K562 treated with DMSO at 1 percent for 12 hours (cell line): ENCODE results near the gene SENP1. TPM values are rescaled to one million over a fixed set of nuclear protein-coding genes. Genes with fewer than 3 reads are reported as not detected.

ENCODE experiments used
- total RNA-seq: library from RNA; unstranded; fragments of 300-600 nt; gene quantifications from 2 replicates; pipeline ENCODE4 v1.2.3, GENCODE V29; 2022; ENCODE audit not compliant: insufficient read depth

The SENP1 gene
- total RNA-seq: 5.5 and 21.1 TPM in 2 replicates

DNA sequence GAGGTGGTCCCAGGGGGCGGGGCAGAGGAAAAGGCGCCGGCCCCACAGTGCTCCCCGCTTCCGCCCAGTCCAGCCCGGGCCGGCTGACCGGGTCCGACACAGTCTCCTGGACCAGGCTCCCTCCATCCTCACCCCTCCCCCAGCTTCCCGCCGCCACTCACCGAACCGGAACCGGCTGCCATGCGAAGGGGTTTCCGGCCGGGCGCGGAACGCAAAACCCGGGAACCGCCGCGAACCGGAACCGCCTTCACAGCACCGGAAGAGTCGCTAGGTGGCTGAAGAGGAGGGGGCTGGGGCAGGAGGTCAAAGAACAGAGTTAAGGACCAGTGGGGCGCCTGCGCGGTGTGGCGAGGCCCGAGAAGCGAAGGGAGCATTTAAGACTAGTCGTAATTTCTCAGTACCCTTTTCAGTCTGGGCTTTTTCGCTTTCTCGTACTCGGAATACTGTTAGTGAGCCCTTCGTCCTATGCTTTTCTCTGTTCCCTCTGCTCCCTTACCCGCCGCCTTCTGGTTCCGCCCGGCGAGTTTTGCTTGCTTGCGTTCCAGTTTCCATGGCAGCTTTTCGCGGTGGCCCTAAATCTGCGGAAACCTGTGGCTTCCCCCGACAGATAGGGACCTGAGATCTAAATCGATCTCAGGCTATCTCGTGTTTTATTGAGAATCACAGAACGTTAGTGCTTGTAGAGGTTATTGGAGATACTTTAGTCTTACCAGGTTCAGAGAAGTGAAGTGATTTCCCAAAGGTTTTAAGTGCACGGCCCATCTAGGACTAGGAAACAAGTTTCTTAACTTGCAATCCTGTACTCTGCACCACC lies at the start of gene SENP1:
Gene SENP1 (minus strand): TSS at position 213 of the 814 bp plus-strand sequence. CDS start 4,607 bp downstream, outside the sequence.

DNA sequence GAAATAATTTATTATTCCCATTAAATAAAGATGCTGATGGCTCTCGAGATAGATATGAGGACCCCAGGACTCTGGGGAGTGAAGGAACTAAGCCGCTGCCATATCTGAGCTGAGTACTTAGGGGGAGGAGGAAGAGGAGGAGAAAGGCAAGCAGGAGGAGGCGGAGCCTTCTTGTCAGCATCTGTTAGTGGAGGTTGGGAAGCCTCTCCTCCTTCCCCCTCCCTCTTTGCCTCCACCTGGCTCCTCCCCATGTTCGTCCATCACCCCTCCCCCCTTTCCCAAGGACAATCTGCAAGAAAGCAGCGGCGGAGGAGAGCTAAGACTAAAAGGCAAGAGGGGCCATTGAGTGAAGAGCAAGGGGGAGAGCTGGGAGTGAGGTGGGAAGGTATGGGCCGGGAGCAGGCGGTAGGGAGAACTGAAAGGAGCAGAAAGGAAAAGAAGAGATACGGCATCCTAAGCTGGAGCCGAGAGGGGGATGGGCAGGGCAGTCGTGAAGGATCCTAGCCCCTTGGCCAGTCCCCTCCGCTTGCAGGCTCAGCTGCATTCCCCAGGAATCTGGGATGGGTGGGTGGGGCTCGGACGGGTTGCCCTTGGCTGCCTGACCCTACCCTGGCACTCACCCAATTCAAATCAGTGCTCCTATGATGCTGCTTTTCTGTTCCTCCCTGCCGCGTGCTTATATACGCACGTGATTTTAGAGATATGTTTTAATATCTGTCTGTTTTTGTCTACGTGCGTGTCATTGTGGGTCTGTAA lies 13.4 kb upstream of the SENP1 start, which contains the start of gene PFKM:
Gene PFKM (plus strand): TSS at position 287 of the 756 bp plus-strand sequence. CDS start 3,411 bp downstream, outside the sequence.

DNA sequence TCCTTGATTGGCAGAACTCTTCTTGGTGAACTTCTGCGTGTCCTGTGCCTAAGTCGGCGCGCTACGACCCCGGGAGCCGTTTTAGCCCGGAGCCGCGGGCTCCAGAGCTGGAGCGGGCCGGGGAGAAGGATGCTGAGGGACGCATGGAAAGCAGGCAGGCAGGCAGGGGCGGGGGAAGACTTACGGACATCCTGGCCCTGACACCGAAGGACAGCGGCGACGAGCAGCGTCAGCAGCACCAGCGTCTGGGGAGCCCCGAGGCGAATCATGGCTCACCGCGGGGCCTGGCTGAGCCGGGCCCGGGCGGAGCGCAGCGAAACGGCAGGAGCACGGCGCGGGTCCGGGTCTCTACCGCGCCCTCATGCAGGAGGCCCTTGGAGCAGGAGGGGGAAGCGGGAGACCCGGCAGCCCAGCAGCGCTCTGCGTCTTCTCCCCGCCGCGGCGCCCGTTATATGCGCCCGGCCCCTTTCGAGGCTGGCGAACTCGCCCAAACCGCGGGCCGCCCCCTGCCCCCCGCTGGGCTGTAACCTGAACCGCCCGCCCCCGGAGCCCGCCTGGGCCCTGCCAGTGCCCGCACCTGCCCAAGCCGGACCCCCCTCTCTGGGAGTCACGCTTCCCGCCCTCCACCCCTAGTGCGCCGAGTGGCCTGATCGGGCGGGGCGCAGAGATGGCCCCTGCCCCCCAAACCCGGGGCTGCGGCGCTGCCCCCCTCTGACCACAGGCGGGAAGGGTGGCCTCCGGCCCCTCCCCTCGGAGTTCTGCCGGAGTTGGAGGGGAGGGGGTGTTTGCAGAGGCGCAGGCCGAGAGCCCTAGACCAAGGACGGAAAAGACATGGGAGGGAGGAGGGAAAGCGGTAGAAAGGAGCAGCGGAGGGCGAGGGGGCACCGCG lies 101.6 kb downstream of the SENP1 start, which contains the start of gene COL2A1:
Gene COL2A1 (minus strand): TSS at position 424 of the 889 bp plus-strand sequence. CDS start 155 bp downstream, at position 269.

Other genes with a start within 250 kb of the SENP1 start
- gene VDR, start 201.1 kb downstream of the SENP1 start, total RNA-seq: 1.9 and 5.5 TPM in 2 replicates
- 112 and 150 TPM in 2 replicates for gene TMEM106C, start 142.5 kb downstream of the SENP1 start, total RNA-seq
- not detected in 2 replicates for gene COL2A1, start 101.6 kb downstream of the SENP1 start, total RNA-seq
- gene PFKM, start 13.3 kb upstream of the SENP1 start, total RNA-seq: 19.9 and 35.6 TPM in 2 replicates
- 15.2 and 27.0 TPM in 2 replicates for gene ASB8, start 51.4 kb upstream of the SENP1 start, total RNA-seq
- gene CCDC184, start 77.6 kb upstream of the SENP1 start, total RNA-seq: 0.26 TPM in 1 of 2 replicates, not detected in the other
- gene OR10AD1, start 97.2 kb upstream of the SENP1 start, total RNA-seq: not detected in 2 replicates
- 4.9 and 25.9 TPM in 2 replicates for gene ZNF641, start 244.8 kb upstream of the SENP1 start, total RNA-seq